HG03520 (cell line): ENCODE measurements around the gene DPM3.
"Not testable (repeated sequence)": the region's sequence is repeated elsewhere in the genome, so short reads cannot be mapped to it uniquely, and the experiment has no call there.

Experiments
- ATAC-seq: cut with Tn5 transposase; IDR thresholded peaks from one replicate; pipeline ENCODE4 v1.9.1; 2021; ENCODE audit warnings: mild to moderate bottlenecking, moderate library complexity; ENCODE audit not compliant: unreplicated experiment

DPM3 gene

DNA sequence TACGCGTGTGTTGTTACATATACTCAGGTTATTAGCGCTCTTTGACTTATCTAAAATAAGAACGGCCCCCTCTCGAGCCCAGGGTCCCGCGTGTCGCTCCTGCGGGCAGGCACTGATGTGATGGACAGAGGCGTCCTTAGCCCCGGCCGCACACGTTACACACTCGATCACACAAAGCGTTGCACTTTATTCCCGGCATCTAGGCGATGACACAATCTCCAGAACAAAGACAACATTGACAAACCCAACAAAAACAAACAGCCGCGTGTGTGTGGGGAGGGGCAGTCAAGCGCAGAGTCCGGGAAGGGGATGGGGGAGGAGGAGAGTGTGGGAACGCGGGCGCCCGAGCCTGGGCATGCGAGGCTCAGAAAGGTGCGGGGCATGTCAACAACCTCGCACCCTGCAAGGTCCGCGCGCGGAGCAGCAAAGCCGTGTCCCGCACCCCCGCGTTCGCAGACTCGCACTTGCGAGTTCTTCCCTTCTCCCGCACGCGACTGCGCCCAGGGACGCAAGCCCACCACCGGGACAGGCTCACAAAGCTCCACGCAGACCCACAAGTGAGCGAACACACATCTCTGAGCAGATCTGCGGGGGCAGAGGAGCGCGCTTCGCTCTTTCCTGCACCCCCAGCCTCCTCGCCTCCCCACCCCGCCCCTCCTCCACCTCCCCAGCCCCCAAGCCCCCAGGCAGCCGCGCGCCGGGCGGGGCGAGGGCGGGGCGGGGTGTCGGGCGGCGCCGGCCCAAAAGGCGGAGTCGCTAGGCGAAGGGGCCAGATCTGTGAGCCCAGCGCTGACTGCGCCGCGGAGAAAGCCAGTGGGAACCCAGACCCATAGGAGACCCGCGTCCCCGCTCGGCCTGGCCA lies 13.0 kb downstream of the DPM3 start, which contains the start of gene EFNA1:
TSS of gene EFNA1 (plus strand) at position 772 of the 862 bp plus-strand sequence. CDS start 102 bp downstream, outside the sequence.
- ATAC-seq: no peak

DNA sequence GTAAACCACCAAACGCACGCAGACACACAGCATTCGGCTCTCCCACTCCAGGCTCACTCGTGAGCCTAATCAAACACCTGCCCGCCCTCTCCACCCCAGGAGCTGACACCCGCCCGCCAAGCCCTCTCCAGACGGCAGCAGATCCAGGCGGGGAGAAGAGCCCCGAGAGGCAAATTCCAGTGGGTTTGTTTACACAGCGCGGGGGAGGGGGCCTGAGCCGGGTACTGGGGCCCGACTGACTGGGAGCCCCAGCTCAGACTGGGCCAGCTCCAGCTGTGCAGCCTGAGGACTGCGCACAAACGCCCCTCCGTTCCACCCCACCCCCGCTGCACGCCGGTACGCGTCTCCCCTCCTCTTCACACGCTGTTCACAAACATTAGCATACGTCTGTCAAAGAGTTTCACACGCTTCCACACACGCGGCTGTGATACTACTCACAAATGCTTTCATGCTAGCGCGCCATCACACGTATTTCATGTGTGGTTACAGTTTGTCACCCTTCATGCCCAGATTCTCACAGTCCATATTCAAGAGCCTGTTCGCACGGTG lies 13.7 kb downstream of the DPM3 start:
- no peak for ATAC-seq

GRCh38 chr1:155125946-155126555 lies 14.3 kb downstream of the DPM3 start:
- ATAC-seq: no peak

DNA sequence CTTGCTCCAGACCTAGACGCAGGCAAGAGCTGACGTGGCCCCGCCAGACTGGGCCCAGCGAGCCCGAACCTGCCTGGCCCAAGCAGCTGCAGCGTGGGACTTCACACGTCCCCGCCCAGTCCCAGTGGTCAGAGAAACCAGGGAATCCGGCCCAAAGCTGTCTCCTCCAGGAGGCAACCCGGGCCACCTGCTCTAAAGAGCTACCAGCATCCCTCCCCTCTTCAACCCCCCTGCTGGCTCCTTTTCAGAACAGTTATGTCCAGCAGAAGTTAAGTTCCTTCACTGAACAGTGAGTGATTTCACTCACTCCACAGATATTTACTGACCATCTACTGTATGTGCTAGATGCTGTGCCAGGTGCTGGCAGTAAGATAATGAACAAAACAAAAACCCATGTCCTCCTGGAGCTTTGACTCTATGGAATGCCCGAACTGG lies 14.8 kb downstream of the DPM3 start:
- ATAC-seq: no peak

GRCh38 chr1:155124503-155125463 lies 15.5 kb downstream of the DPM3 start:
- no peak for ATAC-seq

DNA sequence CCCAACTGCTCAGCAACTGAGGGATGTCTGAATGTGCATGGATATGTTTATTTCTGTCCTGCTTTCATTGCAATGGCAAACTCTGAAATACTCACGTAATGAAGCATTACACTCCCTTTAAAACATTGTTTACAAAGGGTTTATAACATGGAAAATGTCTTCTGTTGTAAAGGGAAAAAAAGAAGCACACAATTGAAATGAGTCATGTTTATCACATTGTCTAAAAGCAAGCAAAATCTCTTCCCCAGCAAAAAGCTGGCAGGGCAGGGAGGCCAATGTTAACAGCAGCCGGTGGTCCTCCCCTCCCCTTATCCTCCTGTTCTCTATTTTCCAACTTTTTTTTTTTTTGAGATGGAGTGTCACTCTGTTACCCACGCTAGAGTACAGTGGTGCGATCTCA lies 16.5 kb downstream of the DPM3 start:
- no peak for ATAC-seq

DNA sequence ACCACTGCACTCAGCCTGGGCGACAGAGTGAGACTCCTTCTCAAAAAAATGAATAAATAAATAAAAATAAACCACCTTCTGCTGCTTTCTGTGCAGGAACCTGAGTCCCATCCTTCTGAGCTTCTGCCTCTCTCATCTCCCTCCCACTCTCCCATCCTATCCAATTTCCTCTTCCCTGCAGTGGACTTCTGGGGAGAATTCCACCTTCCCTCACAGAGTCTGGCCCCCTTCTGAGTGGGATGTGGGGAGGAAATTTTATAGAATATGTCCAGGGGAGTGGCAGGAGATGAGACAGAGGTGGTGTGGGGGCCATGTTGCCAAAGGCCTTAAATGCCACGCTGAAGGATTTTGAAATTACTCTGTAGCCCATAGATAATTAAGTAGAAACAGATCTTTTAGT lies 18.0 kb downstream of the DPM3 start:
- no peak for ATAC-seq

GRCh38 chr1:155121249-155121648 lies 19.1 kb downstream of the DPM3 start:
- ATAC-seq: no peak

DNA sequence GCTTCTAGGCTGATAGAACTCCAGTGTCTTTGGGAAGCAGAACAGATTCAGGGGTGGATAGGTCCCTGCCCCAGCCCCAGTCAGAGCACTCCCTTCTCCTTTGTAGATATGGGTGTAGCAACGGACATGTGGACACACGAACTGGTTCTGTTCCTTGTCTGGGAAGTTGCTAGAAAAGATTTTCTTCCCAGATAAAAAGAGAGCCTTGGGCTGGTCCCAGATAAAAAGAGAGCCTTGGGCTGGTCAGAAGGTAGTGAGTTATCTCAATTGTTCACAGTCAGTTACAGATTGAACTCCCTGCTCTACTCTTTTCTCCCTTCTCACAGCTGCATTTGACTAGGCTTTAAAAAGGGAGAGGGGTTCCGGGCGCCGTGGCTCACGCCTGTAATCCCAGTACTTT lies 20.1 kb downstream of the DPM3 start:
- no peak for ATAC-seq

- ATAC-seq: not testable (repeated sequence)
These were observed 22.2 kb downstream of the DPM3 start for GRCh38 chr1:155118090-155118489.

- no peak for ATAC-seq
These were observed 22.7 kb downstream of the DPM3 start for GRCh38 chr1:155117610-155118009.

DNA sequence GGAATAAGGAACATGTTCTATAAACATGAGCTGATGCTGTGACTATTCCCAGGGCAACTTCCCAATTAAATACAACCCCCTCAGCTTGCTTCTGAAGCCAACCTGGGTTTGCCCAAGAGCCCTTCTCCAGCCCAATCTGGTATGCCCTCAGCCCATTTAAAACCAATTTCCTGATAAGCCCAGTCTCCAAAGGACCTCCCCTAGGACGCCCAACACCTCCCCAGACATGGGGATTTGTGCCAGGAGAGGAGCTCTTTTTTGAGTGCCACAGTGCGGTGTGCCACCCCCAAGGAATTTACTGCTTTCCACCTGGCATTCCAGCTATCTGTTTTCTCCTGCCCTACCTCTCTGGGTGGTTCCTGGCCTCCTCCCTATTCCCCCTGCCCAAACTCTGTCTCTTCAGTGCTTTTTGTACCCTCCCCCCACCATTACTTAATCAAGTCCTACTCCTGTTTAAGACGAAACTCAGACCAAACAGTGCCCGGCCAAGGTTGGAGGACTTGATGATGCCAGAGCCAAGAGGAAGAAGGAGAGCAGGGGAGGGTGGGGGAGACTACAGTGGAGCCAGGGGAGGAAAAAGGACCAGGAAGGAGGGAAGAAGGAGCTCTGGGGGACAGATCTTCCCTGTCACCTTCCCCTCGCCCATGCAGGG lies 24.1 kb downstream of the DPM3 start:
- ATAC-seq: no peak

DNA sequence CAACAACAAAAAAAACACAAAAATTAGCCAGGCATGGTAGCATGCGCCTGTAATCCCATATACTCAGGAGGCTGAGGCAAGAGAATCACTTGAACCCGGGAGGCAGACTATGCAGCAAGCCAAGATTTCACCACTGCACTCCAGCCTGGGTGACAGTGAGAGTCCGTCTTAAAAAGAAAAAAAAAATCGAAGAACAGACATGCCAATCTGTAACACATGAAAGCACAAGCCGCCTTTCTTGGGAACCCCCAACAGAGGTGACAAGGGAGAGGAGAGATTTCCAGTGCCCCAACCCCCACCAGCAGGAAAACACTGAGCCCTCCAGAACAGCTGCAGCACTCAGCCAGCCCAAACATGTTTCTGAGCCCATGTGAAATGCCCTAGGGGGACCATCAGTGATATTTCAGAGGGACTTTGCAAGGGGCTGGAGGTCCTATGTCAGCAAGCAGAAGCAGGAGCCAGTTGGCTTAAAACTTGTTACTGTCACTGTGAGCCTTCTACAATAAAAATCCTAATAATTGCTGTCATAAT lies 26.8 kb downstream of the DPM3 start:
- no peak for ATAC-seq

DNA sequence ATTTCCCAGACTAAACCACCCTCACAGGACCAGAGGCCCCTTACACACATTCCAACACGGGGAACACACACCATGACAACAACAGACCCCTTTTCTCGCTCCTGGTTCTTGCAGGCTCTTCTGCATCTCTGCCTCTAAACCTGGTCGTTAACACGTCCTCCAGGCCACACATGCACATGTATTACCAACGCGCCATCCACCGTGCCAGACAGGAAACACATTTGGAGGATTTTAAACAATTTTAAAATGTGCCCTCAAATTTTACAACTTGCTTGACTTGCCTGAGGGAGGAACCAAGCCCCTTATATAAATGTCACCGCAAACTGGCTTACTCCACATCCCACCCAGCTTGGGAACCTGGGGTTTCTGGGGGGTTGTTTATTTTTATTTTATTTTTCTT lies 29.5 kb downstream of the DPM3 start:
- ATAC-seq: no peak

DNA sequence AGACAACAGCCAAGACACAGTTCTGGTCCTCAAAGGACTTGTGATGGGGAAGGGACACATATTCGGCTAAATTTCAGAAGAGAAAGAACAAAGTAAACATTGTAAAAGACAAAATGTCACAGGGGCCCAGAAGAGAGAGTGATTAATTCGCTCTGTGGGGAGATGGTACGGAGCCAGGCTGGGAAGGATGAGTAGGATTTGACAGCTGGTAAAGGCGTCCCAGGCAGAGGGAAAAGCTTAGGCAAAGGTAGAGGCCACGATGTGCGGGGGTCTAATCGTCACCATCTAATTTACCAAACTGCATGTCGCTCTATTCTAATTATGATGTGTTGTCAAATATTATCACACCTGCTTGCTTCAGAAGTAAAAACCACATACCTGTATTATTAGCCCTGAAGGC lies 29.9 kb downstream of the DPM3 start:
- ATAC-seq: no peak

DNA sequence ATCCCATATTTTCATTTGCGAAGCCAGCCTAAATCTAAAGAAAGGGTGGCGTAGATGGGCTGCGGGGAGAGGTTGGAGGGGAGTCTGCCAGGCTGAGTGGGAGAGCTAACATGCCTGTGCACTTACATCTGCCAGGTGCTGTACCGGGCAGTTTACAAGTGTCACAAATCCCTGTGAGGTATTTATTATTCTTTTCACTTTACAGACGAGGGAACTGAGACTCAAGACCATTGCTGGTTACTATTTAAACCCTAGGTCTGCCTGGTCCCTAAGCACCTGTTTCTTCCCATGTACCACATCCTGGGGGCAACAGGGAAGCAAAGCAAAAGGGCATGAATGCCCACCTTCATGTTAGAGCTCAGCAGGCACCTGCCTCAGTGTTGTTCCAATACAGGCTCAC lies 32.0 kb downstream of the DPM3 start:
- no peak for ATAC-seq

DNA sequence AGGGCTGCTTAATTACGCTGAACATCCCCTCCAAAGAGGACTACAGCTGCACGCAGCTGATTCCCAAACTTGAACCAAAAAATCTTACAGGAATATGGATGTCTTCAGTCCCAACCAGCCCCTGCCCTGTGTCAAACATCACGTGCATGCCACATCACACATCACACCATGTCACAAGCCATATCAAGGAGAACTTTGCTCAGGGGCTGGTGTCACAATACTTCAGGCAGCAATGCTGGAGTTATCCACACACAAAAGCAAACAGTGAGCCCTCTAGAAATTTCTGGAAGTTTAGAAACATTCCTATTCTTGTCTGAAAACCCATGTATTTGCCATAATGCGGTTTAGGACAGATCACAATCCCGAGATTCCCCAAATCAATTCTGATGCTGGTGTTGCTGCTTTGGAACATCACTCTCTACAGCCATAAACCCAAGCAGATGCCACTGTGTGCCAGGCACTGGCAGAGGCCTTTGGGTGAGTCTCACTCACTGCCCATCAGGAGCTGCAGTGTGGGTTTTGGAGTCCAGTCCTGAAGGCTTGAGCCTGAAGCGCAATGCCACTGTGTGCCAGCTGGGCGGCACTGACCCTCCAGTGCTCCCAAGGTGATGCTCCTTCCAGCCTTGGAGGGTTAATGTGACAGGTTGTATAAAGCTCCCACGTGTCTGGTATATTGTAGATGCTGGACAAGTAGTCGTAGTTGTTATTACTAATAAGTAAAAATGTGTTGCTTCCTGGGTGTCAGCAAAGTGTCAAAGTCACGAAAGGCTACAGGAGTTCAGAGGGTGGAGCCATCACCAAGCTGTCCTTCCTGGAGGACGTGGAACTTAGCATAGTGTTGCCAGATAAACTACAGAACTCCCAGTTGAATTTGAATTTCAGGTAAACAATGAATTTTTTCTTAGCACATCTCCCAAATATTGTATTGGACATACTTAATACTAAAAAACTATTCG lies 32.7 kb downstream of the DPM3 start:
- ATAC-seq: no peak

- no peak for ATAC-seq
These were observed 33.5 kb downstream of the DPM3 start for GRCh38 chr1:155106862-155107261.

DNA sequence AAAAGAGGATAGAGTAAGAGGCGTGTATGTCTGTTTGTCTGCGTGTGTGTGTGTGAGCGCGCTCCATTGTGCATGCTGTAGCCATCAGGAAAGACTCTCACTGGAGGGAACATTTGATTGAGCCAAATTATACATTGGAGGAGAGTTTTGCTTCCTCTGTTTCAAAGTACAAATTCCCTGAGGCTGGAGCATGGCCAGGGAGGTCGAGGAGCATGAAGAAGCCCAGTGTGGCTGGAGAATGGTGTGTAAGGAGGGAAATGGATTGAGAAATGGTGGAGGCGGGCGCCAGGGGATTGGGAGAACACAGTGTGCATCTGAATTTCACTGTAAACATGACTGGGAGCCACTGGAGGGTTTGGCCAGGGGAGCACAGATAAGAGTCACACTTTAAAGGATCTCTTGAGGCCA lies 34.7 kb downstream of the DPM3 start:
- no peak for ATAC-seq
